GM18873 (cell line): ENCODE measurements around the gene AMZ1.
A peak's percentile ranks its signal among the peaks of the same experiment; 100 is the strongest.

Experiments
- ATAC-seq: cut with Tn5 transposase; IDR thresholded peaks from one replicate; pipeline ENCODE4 v1.9.1; 2021; ENCODE audit warnings: mild to moderate bottlenecking, moderate library complexity, moderate number of reproducible peaks; ENCODE audit not compliant: unreplicated experiment, low FRiP score

The AMZ1 gene

GRCh38 chr7:2687881-2688318, at the start of gene AMZ1:
AMZ1 (plus strand) TSS chr7:2688202; CDS start chr7:2700452, 12,250 bp downstream.
- no peak for ATAC-seq

- no peak for ATAC-seq
Observed at GRCh38 chr7:2638224-2638991, 49.6 kb upstream of the AMZ1 start.

- no peak for ATAC-seq
Observed at GRCh38 chr7:2639181-2639681, 48.8 kb upstream of the AMZ1 start.

GRCh38 chr7:2639695-2640481, 48.1 kb upstream of the AMZ1 start:
- no peak for ATAC-seq

GRCh38 chr7:2640482-2640830, 47.5 kb upstream of the AMZ1 start:
- no peak for ATAC-seq

GRCh38 chr7:2640846-2641316, 47.1 kb upstream of the AMZ1 start:
- no peak for ATAC-seq

- ATAC-seq: no peak
Observed at GRCh38 chr7:2641406-2642393, 46.3 kb upstream of the AMZ1 start.

- no peak for ATAC-seq
Observed at GRCh38 chr7:2643386-2644219, 44.4 kb upstream of the AMZ1 start.

- no peak for ATAC-seq
Observed at GRCh38 chr7:2644220-2644561, 43.8 kb upstream of the AMZ1 start.

GRCh38 chr7:2644562-2645273, 43.3 kb upstream of the AMZ1 start:
- ATAC-seq: peak; percentile 23

GRCh38 chr7:2645274-2645868, 42.6 kb upstream of the AMZ1 start:
- ATAC-seq: peak; percentile 74

GRCh38 chr7:2646336-2646679, 41.7 kb upstream of the AMZ1 start:
- ATAC-seq: no peak

GRCh38 chr7:2646680-2647571, 41.1 kb upstream of the AMZ1 start:
- ATAC-seq: no peak

GRCh38 chr7:2647594-2648172, 40.3 kb upstream of the AMZ1 start:
- no peak for ATAC-seq

GRCh38 chr7:2649139-2649838, 38.7 kb upstream of the AMZ1 start:
- no peak for ATAC-seq

GRCh38 chr7:2649991-2650390, 38.0 kb upstream of the AMZ1 start:
- ATAC-seq: no peak

- no peak for ATAC-seq
Observed at GRCh38 chr7:2650451-2650850, 37.6 kb upstream of the AMZ1 start.
